Neuronal stem cell (in vitro differentiated cells): ENCODE data around the gene KIAA1671.

Experiments used
- DNase-seq: peaks from one replicate; pipeline ENCODE4 v3.0.0-alpha.2; 2013; ENCODE audit warnings: low spot score
- H2AFZ ChIP-seq: one replicate; pipeline ENCODE4 v1.6.1; 2013; ENCODE audit warnings: mild to moderate bottlenecking, low read length, inconsistent platforms
- H2AK5ac ChIP-seq: 2 replicates; pipeline ENCODE4 v1.6.1; 2013; ENCODE audit warnings: low read depth, mild to moderate bottlenecking, inconsistent platforms, low read length, moderate library complexity, mixed read lengths
- H2BK120ac ChIP-seq: 2 replicates; pipeline ENCODE4 v1.6.1; 2013; ENCODE audit warnings: low read depth, mild to moderate bottlenecking, inconsistent platforms, low read length, moderate library complexity, mixed read lengths
- H2BK12ac ChIP-seq: one replicate; pipeline ENCODE4 v1.6.1; 2013; ENCODE audit warnings: low read length, inconsistent platforms
- H2BK15ac ChIP-seq: 2 replicates; pipeline ENCODE4 v1.6.1; 2013; ENCODE audit warnings: mild to moderate bottlenecking, low read length, inconsistent platforms, mixed read lengths
- H2BK5ac ChIP-seq: one replicate; pipeline ENCODE4 v1.6.1; 2013; ENCODE audit warnings: inconsistent platforms, mild to moderate bottlenecking, low read length, moderate library complexity
- H3K14ac ChIP-seq: one replicate; pipeline ENCODE4 v1.6.1; 2013; ENCODE audit warnings: low read length, inconsistent platforms
- H3K18ac ChIP-seq: 2 replicates; pipeline ENCODE4 v1.6.1; 2013; ENCODE audit warnings: low read length, inconsistent platforms
- H3K23ac ChIP-seq: 2 replicates; pipeline ENCODE4 v1.6.1; 2013; ENCODE audit warnings: low read depth, mild to moderate bottlenecking, mixed read lengths, low read length, inconsistent platforms; ENCODE audit not compliant: poor library complexity
- H3K27ac ChIP-seq: replicated peaks from 3 replicates; pipeline ENCODE4 v1.5.1; 2013; ENCODE audit warnings: low read length, inconsistent platforms
- H3K27me3 ChIP-seq, 3 experiments: 2 replicates each; pipeline ENCODE4 v1.6.1; 2013; ENCODE audit warnings: low read length in 3 of 3, mild to moderate bottlenecking in 2 of 3, inconsistent platforms in 1 of 3, low read depth in 1 of 3, mixed read lengths in 1 of 3, moderate library complexity in 1 of 3; ENCODE audit not compliant: control insufficient read depth in 3 of 3, insufficient read depth in 3 of 3
- H3K36me3 ChIP-seq, 2 donors: replicated peaks in 1 of 2; 2 replicates each; pipeline ENCODE4 v1.6.1; 2013; ENCODE audit warnings: low read length in 2 of 2; ENCODE audit not compliant: control insufficient read depth in 2 of 2, insufficient read depth in 2 of 2
- H3K4ac ChIP-seq: 2 replicates; pipeline ENCODE4 v1.6.1; 2013; ENCODE audit warnings: inconsistent platforms, mild to moderate bottlenecking, low read length, moderate library complexity
- H3K4me1 ChIP-seq, 2 donors: 1 replicate in 1 of 2; 2 replicates in 1 of 2; pipeline ENCODE4 v1.6.1; 2013; ENCODE audit warnings: low read length in 2 of 2, low read depth in 1 of 2; ENCODE audit not compliant: control insufficient read depth in 2 of 2, insufficient read depth in 1 of 2
- H3K4me2 ChIP-seq: one replicate; pipeline ENCODE4 v1.6.1; 2013; ENCODE audit warnings: mild to moderate bottlenecking, low read length, inconsistent platforms; ENCODE audit not compliant: insufficient read depth, poor library complexity, severe bottlenecking
- H3K4me3 ChIP-seq, 2 donors: 2 replicates each; pipeline ENCODE4 v1.5.1; 2013; ENCODE audit warnings: low read length in 2 of 2, mild to moderate bottlenecking in 2 of 2, inconsistent platforms in 1 of 2, moderate library complexity in 1 of 2
- H3K79me1 ChIP-seq: one replicate; pipeline ENCODE4 v1.6.1; 2013; ENCODE audit warnings: low read depth, mild to moderate bottlenecking, inconsistent platforms, low read length, moderate library complexity
- H3K9ac ChIP-seq: one replicate; pipeline ENCODE4 v1.6.1; 2013; ENCODE audit warnings: mild to moderate bottlenecking, low read depth, low read length, inconsistent platforms; ENCODE audit not compliant: poor library complexity
- H3K9me3 ChIP-seq, 2 donors: replicated peaks in 1 of 2; 2 replicates each; pipeline versions ENCODE3 to v1.6.1; 2013; ENCODE audit warnings: low read length in 2 of 2, mild to moderate bottlenecking in 2 of 2, inconsistent platforms in 1 of 2, low read depth in 1 of 2, mixed read lengths in 1 of 2, moderate library complexity in 1 of 2; ENCODE audit not compliant: control insufficient read depth in 2 of 2, insufficient read depth in 1 of 2
- H4K8ac ChIP-seq: one replicate; pipeline ENCODE4 v1.6.1; 2013; ENCODE audit warnings: low read depth, mild to moderate bottlenecking, inconsistent platforms, low read length, moderate library complexity
- H4K91ac ChIP-seq: one replicate; pipeline ENCODE4 v1.6.1; 2013; ENCODE audit warnings: low read length, low read depth, mild to moderate bottlenecking, inconsistent platforms; ENCODE audit not compliant: poor library complexity
- WGBS, 2 donors: extraction: QIAGEN DNeasy Blood & Tissue Kit; methylation state at CpG; one replicate each; pipeline ENCODE4 v1.1.7; 2013; ENCODE audit warnings: missing lambda C conversion rate in 2 of 2, mixed read lengths in 1 of 2; ENCODE audit not compliant: insufficient read length in 2 of 2, insufficient replicate concordance in 1 of 2; ENCODE audit errors: extremely low coverage in 2 of 2; 5-methylcytosine and 5-hydroxymethylcytosine counted together

The KIAA1671 gene

DNA sequence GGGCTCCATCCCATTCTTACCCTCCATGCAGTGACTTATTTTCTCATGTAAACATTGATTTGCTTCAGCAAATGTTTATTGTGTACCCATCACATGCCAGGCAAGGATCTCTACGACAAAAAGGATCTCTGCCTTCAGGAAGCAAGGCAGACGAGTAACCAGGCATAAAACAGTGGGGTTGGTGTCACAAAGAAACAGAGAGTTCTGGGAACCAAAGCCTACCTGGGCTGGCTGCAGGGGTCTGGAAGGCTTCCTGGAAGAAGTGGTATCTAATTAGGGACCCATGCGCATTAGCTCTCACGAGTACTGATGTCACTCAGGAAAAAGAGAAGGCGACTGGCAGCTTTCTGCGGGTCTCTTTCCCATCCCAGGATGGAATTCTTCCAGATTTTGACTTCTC lies 44.5 kb downstream of the KIAA1671 start:
- Histone ChIP-seq H2BK5ac (peak overlapping the region; percentile 7), H2BK15ac (no peak overlapping the region), H3K79me1 (no peaks in the 10 kb centered on the region), H3K9me3 (no peaks in the 10 kb centered on the region), H3K14ac (no peak overlapping the region), H4K91ac (no peak overlapping the region), H3K4me3 (no peak overlapping the region), H2BK12ac (no peak overlapping the region), H3K27ac (peak overlapping the region; percentile 43), H2AFZ (no peak overlapping the region), H2AK5ac (no peak overlapping the region), H3K4ac (no peak overlapping the region), H4K8ac (no peak overlapping the region), H3K4me1 (peaks cover 13 to 20% of the 10 kb centered on the region in 2 donors), H3K18ac (no peak overlapping the region), H3K23ac (no peak overlapping the region), H3K4me2 (no peak overlapping the region), H3K27me3 (no peaks in the 10 kb centered on the region), H3K36me3 (no peaks in the 10 kb centered on the region), H3K9ac (no peak overlapping the region), H2BK120ac (no peak overlapping the region)
- no peak for DNase-seq
- no CpG with 5 or more reads among the region's 6 CpGs for WGBS, 2 donors

DNA sequence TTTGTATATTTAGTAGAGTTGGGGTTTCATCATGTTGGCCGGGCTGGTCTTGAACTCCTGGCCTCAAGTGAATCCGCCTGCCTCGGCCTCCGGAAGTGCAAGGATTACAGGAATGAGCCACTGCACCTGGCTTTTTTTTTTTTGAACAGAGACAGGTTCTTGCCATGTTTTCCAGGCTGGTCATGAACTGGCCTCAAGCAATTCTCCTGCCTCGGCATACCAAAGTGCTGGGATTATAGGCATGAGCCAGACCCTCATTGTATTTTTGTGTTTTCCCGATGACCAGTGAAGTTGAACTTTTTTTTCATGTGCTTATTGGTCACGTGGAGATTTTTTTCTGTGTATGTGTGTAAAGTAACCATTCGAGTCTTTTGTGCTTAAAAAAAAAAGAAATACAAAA lies 48.2 kb downstream of the KIAA1671 start:
- no peak overlapping the region for H3K9ac ChIP-seq
- H4K91ac ChIP-seq = no peak overlapping the region
- H4K8ac ChIP-seq = no peak overlapping the region
- no peak overlapping the region for H2AFZ ChIP-seq
- no peak overlapping the region for H3K23ac ChIP-seq
- H2BK120ac ChIP-seq = no peak overlapping the region
- no peak overlapping the region for H3K18ac ChIP-seq
- no peak overlapping the region for H2AK5ac ChIP-seq
- H3K14ac ChIP-seq = no peak overlapping the region
- no peak overlapping the region for H3K4me3 ChIP-seq
- peaks cover 13 to 19% of the 10 kb centered on the region in 2 donors for H3K4me1 ChIP-seq
- no CpG with 5 or more reads among the region's 8 CpGs for WGBS, 2 donors
- H2BK5ac ChIP-seq = no peak overlapping the region
- H3K27me3 ChIP-seq = no peaks in the 10 kb centered on the region
- no peaks in the 10 kb centered on the region for H3K36me3 ChIP-seq
- H3K4me2 ChIP-seq = no peak overlapping the region
- no peak overlapping the region for H2BK12ac ChIP-seq
- no peak overlapping the region for H3K4ac ChIP-seq
- no peaks in the 10 kb centered on the region for H3K9me3 ChIP-seq
- H3K79me1 ChIP-seq = no peaks in the 10 kb centered on the region
- no peak overlapping the region for H2BK15ac ChIP-seq
- H3K27ac ChIP-seq = no peak overlapping the region
- DNase-seq = no peak

DNA sequence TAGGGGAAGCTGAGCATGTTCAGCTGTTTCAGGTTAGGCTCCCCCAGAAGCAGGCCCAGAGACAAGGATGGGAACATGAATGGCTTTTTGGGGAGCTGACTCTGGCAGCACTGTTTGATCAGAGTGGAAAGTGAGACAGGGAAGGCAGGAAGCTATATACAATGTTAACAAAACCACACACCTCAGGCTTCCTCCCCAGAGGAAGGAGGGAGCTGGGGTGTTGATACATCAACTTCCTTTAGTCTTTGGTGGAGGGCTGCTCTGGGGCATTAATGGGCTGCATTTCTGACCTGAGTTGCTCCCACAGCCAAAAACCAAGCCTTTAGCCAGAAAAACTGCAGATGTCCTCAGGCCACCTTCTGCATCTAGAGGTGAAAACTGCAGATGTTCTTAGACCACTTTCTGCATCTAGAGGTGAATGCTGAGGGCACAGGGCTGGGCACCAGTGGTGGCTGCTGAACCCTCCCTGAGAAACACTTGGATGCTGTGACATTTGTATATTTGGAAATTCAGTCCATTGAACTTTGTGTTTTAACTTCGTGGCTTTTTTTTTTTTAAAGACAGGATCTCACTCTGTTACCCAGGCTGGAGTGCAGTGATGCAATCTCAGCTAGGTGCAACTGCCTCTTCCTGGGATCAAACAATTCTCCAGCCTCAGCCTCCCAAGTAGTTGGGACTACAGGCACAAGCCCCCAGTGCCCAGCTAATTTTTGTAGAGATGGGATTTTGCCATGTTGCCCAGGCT lies 49.9 kb downstream of the KIAA1671 start:
- Histone ChIP-seq H2BK15ac (no peak overlapping the region), H2BK120ac (no peak overlapping the region), H2BK12ac (no peak overlapping the region), H4K8ac (no peak overlapping the region), H3K27me3 (no peaks in the 10 kb centered on the region), H2AK5ac (no peak overlapping the region), H4K91ac (no peak overlapping the region), H2BK5ac (no peak overlapping the region), H3K9ac (no peak overlapping the region), H3K23ac (no peak overlapping the region), H3K4me2 (no peak overlapping the region), H3K14ac (no peak overlapping the region), H3K4me3 (no peak overlapping the region), H3K36me3 (no peaks in the 10 kb centered on the region), H3K9me3 (no peaks in the 10 kb centered on the region), H2AFZ (no peak overlapping the region), H3K4ac (no peak overlapping the region), H3K79me1 (no peaks in the 10 kb centered on the region), H3K4me1 (peaks cover 2 to 6% of the 10 kb centered on the region in 2 donors), H3K18ac (no peak overlapping the region), H3K27ac (no peak overlapping the region)
- no peak for DNase-seq
- WGBS, 2 donors = no CpG with 5 or more reads among the region's 1 CpG

DNA sequence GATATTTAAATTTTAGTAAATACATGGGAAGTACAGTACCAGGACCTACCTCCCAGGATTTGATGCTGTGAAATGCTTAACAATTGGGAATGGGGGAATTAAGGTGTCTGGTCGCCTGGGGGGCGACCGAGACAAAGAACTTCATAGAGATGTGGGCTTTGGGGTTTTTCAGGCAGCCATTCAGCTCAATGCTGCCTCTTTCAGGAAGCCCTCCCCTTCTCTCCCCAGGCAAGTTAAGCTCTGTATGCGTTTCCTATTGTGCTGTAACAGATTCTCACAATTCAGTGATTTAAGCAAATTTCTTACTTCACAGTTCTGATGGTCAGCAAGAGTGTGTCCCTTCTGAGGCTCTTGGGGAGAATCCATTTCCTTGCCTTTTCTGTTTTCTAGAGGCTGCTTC lies 53.8 kb downstream of the KIAA1671 start:
- H3K4me2 ChIP-seq = no peak overlapping the region
- H3K9ac ChIP-seq = no peak overlapping the region
- no peak overlapping the region for H3K14ac ChIP-seq
- no peaks in the 10 kb centered on the region for H3K36me3 ChIP-seq
- no peak overlapping the region for H2AK5ac ChIP-seq
- H2BK5ac ChIP-seq = no peak overlapping the region
- DNase-seq = no peak
- H3K4ac ChIP-seq = no peak overlapping the region
- no peak overlapping the region for H2BK120ac ChIP-seq
- H4K8ac ChIP-seq = no peak overlapping the region
- H3K27ac ChIP-seq = no peak overlapping the region
- H3K4me1 ChIP-seq = peaks cover 2 to 8% of the 10 kb centered on the region in 2 donors
- H2AFZ ChIP-seq = no peak overlapping the region
- H3K27me3 ChIP-seq = no peaks in the 10 kb centered on the region
- H4K91ac ChIP-seq = no peak overlapping the region
- H2BK12ac ChIP-seq = no peak overlapping the region
- no peak overlapping the region for H2BK15ac ChIP-seq
- WGBS, 2 donors = no CpG with 5 or more reads among the region's 4 CpGs
- no peak overlapping the region for H3K4me3 ChIP-seq
- no peak overlapping the region for H3K18ac ChIP-seq
- no peak overlapping the region for H3K23ac ChIP-seq
- H3K9me3 ChIP-seq = no peaks in the 10 kb centered on the region
- no peaks in the 10 kb centered on the region for H3K79me1 ChIP-seq
